ENCODE data around the gene MYO7B. TPM values are rescaled to one million over a fixed set of nuclear protein-coding genes. Genes with fewer than 3 reads are reported as not detected.
A peak's percentile ranks its signal among the peaks of the same experiment; 100 is the strongest.

Gene MYO7B
- total and polyA plus RNA-seq, 12 donors, result 0.13 to 1.5 (median 0.32) TPM; not detected in 1

GRCh38 chr2:127662937-127663565 is 127.6 kb downstream of the MYO7B start:
- Histone ChIP-seq H3K4me1 (replicated peaks in 1 of 2) (no peaks in the 10 kb centered on the region), H3K27ac (peak overlapping the region in 1 of 5 donors; percentile 83), H3K9me3 (replicated peaks in 1 of 3) (no peaks in the 10 kb centered on the region), H3K36me3 (replicated peaks in 1 of 2) (no peaks in the 10 kb centered on the region), H3K27me3 (peaks cover 11% of the 10 kb centered on the region), H3K4me3 (no peak overlapping the region)
- DNase-seq, result peak in 1 of 7 donors; percentile 7
- intact Hi-C loops (cut with DNase I), result no loop called here
- TF ChIP-seq POLR2A (IDR thresholded peaks at IDR 0.05) (no peak), CTCF (IDR thresholded peaks at IDR 0.05) (no peak)
- WGBS, 4 donors, result 68 to 75% (median 69%) methylated on average over 6 to 9 of the region's 9 CpGs

- Histone ChIP-seq H3K4me1 (replicated peaks in 1 of 2) (no peaks in the 10 kb centered on the region), H3K27ac (peak overlapping the region in 1 of 5 donors; percentile 83), H3K4me3 (peak overlapping the region in 1 of 4 donors; percentile 42), H3K36me3 (replicated peaks in 1 of 2) (no peaks in the 10 kb centered on the region), H3K27me3 (peaks cover 11% of the 10 kb centered on the region), H3K9me3 (replicated peaks in 1 of 3) (no peaks in the 10 kb centered on the region)
- intact Hi-C loops (cut with DNase I), result no loop called here
- DNase-seq, result peak in 2 of 7 donors; percentile 10 to 11
- TF ChIP-seq POLR2A (IDR thresholded peaks at IDR 0.05) (no peak), CTCF (IDR thresholded peaks at IDR 0.05) (no peak)
- 49 to 69% (median 57%) methylated on average over 5 to 6 of the region's 6 CpGs for WGBS, 4 donors
Observed at GRCh38 chr2:127663566-127664064, 128.1 kb downstream of the MYO7B start.

GRCh38 chr2:127664065-127664894 is 128.8 kb downstream of the MYO7B start:
- Histone ChIP-seq H3K27ac (peak overlapping the region in 2 of 5 donors; percentile 34 to 83), H3K4me3 (peak overlapping the region in 1 of 4 donors; percentile 42), H3K4me1 (replicated peaks in 1 of 2) (no peaks in the 10 kb centered on the region), H3K9me3 (replicated peaks in 1 of 3) (no peaks in the 10 kb centered on the region), H3K27me3 (peaks cover 11% of the 10 kb centered on the region), H3K36me3 (replicated peaks in 1 of 2) (no peaks in the 10 kb centered on the region)
- DNase-seq, result peak in 5 of 7 donors; percentile 14 to 56 (median 28)
- no peak for TF ChIP-seq CTCF (IDR thresholded peaks at IDR 0.05)
- TF ChIP-seq POLR2A (IDR thresholded peaks at IDR 0.05), result no peak
- intact Hi-C loops (cut with DNase I), result no loop called here
- 17 to 70% (median 42%) methylated on average over 2 to 69 of the region's 69 CpGs for WGBS, 4 donors

GRCh38 chr2:127664895-127665225 is 129.4 kb downstream of the MYO7B start:
- peak overlapping the region in 1 of 4 donors; percentile 42 for H3K4me3 ChIP-seq
- 89 to 97% (median 94%) methylated on average over 4 to 6 of the region's 6 CpGs for WGBS, 4 donors
- DNase-seq, result no peak
- H3K4me1 ChIP-seq (replicated peaks in 1 of 2), result no peaks in the 10 kb centered on the region
- TF ChIP-seq CTCF (IDR thresholded peaks at IDR 0.05) (no peak), POLR2A (IDR thresholded peaks at IDR 0.05) (no peak)
- peaks cover 11% of the 10 kb centered on the region for H3K27me3 ChIP-seq
- H3K36me3 ChIP-seq (replicated peaks in 1 of 2), result no peaks in the 10 kb centered on the region
- peak overlapping the region in 2 of 5 donors; percentile 34 to 83 for H3K27ac ChIP-seq
- intact Hi-C loops (cut with DNase I), result no loop called here
- H3K9me3 ChIP-seq (replicated peaks in 1 of 3), result no peaks in the 10 kb centered on the region
